ENCODE data around the gene NET1.
"Not testable (repeated sequence)": the region's sequence is repeated elsewhere in the genome, so short reads cannot be mapped to it uniquely, and the experiment has no call there.

NET1 gene

DNA sequence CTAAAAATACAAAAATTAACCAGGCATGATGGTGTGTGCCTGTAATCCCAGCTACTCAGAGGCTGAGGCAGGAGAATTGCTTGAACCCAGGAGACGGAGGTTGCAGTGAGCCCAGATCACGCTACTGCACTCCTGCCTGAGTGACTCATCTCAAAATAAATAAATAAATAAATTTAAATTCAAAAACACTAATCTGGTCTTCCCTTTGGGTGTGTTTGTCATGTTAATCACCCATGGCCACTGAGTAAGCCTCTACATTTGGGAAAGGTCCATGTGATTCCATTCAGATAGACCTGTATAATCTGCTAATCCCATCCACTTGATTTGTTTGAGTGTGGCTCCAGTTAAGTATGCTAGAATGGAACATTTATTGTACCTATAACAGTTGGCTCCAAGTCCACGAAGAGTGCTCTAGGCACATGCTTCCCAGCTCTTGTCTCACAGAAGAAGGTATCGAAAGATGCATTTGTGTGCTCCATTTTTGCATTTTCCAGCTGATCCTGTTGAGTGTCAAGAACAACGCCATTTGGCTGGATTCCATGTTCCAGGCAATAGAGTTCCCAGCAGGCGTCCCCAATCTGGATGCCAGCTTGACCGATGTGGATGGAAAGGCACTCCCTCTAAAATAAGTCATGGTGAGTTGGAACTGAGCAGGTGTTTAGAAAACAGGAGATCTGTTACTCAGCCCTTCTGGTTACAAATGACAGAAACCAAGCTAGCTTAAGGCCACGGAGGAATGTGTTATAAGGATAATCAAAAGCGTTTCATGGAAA lies 11.7 kb upstream of the NET1 start:
- no peak for DNase-seq

DNA sequence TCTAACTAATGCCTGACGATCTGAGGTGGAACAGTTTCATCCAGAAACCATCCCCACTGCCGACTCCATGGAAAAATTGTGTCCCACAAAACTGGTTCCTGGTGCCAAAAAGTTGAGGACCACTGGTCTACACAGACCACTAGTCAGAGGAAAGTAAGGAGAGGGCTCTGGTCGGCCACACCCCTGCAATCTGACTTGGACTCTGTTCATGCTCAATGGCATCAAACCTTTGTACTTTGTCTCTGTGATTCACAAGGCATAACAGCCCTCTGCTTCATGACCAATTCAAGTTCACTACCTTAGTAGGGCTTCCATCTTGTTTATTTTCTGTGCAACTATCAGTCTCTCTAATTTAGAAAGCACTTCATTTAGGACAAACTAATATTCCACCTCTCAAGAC lies 9.6 kb upstream of the NET1 start:
- DNase-seq: no peak

DNA sequence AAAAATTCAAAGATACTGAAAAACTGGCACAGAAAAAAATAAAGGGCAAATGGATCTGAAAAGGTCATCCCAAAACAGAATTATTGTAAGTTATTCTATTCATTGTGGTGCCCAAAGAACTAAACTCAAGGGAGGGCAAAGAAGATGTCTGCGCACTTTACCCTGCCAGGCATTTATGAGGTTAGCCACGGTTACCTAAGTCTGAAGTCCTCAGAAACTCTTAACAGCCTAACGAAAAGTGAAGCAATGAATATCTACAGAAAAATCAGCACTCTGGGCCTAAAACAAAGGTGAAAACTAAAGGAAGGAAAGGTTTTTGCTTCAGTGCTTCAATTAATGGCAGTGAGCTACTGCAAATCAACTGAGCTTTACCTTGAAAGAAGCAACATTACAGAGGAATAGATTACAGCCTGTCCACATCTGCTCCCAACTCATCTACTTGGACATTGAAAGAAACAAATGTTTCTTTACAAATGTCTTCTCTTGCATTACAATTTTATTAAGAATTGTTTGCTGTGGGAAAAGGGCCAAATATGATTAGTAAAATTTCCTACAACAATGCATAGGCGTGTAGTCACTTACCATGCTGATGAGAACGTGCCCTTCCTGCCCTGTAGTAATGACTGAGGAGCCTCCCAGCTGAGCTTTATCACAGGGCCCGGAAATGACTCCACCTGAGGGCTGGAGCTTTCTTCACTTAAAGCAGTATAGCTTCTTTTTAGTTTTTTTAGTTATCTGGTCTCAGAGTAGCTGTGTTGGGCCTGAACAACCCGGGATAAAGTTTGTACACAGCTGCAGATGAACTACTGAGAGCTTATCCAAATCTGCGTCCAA lies 7.9 kb upstream of the NET1 start, which contains the start of gene TUBAL3:
TUBAL3 (minus strand) TSS at position 621 of the 834 bp plus-strand sequence; CDS start at position 585, 36 bp downstream.
- DNase-seq: no peak

DNA sequence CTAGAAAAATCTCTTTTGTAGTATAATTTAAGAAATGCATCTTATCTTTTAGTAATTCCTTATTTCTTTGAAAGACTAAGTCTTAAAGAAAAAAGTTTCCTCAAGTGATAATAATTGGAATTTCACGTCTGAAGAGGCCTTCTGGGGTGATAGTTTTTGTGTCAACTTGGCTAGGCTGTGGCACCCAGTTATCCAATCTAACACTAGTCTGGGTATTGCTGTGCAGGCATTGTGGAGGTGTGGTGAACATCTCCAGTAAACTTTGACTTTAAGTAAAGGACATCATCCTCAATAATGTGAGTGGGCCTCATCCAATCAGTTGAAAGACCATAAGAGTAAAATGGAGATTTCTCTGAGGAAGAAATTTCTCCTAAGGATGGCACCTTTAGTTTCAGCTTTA lies 5.4 kb upstream of the NET1 start:
- no peak for DNase-seq

DNA sequence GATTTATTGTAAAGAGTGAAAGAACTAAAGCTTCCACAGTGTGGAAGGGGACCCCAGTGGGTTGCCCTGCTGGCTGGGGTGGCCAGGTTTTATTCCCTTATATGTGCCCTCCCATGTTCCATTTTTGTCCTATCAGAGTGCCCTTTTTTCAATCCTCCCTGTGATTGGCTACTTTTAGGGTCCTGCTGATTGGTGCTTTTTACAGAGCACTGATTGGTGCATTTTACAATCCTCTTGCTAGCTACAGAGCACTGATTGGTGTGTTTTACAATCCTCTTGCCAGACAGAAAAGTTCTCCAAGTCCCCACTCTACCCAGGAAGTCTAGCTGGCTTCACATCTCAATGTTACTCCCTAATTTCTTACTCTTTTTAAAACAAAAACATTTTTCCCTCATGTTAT lies 1.6 kb upstream of the NET1 start:
- DNase-seq: not testable (repeated sequence)

DNA sequence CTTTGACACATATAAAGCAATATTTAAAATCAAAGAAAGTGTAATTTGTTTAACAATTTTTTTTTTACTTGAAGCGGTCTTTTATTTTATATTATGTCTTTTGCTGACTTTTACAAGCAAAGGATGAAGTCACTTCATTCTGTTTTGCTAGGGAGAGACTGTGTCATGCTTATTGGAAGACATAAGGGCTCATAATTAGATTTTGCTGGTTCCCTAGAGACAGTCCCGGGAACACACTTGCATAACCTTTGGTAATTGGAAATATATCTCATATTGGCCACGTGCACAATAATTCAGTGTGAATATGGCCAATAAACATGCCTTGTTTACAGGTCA lies 448 bp upstream of the NET1 start:
- no peak for DNase-seq

DNA sequence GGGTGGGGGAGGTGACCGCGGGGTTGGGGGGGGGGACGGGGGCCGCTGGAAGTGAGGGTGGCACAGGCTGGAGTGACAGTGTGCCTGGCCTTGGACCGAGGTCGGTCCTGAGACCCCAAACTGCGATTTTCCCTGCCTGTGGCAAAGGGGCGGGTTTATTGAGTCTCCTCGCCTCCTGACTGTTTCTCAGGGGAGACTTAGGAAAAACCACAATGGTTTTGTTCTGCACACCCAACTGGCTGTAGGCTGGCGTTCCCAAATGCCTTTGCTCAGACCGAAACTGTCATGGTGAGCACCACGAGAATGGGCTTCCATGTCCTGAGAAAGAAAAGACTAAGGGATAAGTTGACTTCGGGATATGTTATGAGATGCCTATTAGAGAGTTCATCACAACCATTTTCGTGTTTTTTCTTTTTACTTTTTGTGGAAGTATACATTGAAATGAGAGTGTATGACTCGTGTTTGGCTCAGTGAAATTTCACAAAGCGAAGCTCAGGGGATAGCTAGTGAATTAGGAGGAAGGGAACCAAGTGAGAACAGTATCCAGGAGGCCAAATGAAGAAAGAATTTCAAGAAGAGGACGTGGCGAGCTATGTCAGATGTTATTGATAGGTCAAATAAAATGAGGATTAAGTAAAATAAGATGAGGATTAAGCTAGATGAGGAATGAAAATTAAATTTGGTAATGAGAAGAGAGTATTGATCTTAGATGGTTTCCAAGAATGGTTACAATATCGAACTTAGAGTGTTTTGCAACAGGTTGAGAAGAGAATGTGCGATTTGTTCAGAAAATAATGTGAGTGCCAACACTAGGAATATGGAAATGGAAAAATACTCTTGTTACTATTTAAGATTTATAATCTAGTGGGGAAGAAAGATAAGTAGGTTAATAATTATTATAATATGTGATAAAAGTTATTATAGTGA lies 918 bp downstream of the NET1 start:
- DNase-seq: no peak

DNA sequence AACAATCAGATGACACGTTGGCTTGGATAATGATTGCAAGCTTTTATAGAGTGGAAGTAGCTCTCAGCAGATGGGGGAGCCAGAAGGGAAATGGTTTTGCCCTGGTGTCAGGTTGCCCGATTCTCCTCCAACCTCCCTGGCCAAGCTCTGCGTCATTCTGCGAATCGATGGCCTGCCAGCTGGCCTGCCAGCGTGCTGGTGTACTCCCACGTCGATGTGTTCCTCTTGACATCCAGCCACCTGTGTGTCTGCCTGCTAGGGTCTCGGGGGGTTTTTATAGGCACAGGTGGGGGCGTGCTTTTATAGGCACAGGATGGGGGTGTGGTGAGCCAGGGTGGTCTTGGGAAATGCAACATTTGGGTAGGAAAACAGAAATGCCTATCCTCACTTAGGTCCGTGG lies 4.6 kb downstream of the NET1 start:
- DNase-seq: no peak

DNA sequence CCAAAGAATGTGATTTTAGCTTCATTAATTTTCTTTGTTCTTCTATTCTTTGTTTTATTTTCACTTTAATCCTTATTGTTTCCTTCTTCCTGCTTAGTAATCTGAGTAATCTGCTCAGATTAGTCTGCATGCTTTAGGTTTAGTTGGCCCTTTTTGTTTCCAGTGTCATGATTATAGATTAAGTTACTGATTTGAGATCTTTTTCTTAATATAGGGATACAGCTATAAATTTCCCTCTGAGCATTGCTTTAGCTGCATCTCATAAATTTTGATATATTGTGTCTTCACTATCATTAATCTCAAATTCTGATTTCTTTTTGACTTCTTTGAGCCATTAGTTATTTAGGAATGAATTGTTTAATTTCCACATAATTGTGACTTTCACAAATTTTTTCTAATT lies 6.2 kb downstream of the NET1 start:
- DNase-seq: no peak

DNA sequence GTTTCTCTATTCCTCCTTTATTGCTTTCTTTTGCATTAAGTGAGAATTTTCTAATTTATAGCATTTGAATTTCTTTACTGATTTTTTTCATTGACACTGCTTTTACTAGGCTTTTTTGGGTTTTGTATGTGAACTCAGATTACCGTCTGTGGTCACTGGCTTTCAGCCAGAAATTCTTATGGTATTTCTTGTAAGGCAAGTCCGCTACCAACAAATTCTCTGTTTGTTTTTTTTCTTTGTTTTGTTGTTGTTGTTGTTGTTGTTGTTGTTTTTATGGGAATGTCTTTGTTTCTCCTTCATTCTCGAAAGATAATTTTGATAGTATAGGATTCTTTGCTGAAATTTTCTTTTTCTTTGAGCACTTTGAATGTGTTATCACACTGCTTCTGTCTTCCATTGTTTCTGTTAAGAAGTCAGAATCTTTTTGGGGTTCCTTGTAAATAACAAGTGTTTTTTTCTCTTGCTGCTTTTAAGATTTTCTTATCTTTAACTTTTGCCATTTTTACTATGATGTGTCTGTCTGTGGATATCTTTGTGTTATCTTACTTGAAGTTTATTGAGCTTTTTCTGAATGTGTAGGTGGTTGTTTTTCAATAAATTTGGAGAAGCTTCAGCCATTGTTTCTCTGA lies 7.2 kb downstream of the NET1 start:
- DNase-seq: no peak

DNA sequence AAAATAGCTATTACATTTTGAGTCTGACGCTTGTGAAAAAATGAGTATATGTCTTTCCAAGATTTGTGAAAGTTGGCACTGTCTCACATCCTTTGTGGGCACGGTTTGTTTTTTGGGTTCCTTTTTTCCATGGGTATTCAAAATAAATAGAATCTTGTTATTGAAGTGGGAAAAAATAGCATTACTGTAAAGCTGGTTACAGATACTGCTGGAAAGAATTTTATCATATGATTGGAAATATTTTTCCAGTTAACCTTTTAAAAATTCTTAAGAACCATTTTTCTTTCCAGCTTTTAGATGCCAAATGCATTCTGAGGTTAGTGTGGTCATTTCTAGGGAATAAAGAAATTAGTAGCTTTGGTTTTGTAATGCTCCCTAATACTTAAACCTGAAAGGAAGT lies 11.4 kb downstream of the NET1 start:
- no peak for DNase-seq

DNA sequence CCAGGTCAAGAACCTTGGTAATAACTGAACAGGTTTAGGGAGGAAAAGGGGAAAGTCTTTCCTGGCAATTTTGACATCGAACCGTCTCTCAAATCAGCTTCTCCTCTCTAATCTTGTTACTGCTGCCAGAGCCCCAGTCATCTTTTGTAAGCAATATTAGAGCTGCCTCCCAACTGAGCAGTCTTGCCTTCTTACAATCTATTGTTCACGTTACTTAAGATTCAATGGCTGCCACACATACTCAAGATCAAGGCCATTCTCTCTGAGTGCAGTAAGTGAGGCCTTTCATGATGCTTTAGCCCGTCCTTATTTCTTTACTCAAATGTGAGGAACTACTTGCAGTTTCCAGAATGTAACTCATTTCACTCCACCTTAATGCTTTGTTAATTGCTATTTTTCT lies 12.4 kb downstream of the NET1 start:
- no peak for DNase-seq

DNA sequence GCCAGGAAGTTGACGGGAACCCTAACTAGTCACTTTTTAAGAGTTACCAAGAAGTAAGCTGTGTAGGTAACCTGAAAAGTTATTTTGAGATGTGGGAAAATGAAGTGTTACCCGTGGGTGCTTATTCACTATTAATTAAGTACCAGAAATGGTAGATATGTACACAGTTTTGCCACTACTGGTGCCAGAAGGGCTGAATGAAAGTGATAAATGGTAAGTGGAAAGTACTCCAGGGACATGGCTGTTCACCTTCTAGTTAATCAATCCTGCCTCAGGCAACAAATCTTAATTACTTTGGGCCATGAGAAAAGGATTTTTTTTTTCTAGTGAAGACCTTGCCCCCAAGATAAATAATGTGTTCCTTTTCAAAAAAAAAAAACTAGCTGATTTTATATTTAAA lies 15.8 kb downstream of the NET1 start:
- no peak for DNase-seq

DNA sequence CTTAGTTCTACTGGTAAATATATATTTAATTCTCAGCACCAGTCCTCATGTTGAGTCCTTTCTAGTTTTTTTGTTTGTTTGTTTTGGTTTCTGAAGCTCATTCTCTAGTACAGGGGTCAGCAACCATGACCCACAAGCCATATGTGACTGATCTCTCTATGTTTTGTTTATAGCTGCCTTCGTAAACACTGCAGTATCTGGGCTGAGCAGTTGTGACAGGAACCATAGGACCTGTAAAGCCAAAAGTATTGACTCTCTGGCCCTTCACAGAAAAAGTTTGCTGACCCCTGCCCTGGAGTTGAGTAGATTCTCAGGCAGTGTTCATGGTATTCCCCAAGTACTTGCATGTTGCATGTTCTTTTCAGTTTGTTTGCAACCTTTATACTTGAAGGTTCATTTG lies 20.8 kb downstream of the NET1 start:
- no peak for DNase-seq

DNA sequence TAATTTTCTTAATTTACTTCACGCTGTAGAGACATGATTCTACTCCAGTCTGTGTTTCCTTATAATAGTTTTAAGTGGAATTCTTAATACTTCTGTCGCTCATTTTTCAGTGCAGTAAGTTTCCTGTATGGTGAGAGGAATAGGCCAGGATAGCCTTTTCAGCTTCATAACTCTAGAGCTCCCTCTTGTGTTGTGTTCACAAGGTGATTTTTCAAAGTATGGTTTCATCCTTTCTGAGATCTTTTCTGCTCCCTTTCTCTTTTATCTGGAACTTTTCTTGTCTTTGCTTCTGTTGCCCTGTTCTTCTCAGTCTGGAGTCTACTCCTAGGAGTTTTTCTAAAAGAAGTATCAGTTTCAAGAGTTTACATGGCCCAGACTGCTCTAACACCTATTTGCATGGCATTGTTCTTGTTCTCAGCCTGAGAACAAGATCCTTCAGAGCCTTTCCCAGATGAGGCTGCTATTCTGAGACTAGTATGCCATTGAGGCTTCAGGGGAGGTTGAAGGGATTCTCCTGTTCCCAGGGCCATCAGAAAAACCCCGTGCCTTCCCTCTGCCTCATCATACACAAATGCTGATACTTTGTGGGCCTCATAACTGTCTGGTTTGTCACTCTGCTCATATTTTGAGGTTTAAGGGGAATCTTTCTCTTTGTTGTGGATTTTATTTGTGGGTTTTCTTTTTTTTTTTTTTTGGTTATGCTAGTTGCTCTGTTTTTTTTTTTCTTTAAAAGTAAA lies 21.8 kb downstream of the NET1 start:
- DNase-seq: no peak

DNA sequence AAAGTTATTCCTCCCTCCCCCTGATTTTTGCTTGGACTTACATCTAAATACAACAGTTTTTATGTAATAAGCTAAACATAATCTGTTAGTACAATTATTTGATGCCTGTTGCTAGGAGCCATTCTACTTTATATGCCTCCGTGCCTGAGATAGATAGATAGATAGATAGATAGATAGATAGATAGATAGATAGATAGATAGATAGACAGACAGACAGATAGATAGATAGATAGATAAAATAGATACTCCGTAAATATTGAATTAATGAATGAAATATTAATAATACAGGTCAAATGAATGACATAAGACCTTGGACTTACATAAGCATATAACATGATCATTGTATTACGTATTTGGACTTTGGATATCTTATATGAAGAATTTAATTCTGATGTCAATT lies 23.0 kb downstream of the NET1 start:
- DNase-seq: no peak

DNA sequence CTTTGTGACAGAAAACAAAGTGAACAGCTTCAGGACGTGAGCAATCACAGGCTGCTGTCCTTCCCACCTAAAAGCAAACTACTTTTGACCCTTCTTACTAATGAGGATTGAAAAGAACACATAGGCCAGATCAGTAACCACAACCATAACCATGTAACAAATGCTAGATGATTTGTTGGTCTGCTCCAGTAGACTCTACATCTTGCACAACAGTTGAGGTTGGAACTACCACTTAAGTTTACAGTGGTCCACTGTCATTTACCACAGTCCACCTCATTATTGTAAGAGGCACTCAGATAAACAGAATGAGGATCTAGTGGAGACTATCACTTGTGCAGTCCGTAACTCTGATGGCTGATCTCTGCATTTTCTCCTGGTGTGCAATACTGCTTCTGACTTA lies 27.8 kb downstream of the NET1 start:
- no peak for DNase-seq

DNA sequence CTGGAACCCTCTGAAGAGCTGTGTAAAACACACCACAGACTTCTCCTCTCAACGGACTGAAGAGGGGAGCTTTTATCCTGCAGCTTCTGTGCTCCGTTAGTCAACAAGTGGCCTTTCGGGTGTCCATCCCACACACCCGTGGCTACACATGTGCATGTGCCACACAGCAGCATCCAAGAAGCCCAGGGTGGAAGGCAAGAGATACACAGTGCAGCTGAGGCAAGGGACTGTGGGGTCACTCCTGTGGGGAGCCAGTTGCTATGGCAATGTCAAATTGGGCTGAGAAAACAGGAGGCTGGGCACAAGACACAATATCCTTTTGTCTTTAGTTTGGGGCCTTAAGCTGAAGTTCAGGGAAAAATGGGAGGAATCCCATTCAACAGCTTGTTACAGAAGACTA lies 28.7 kb downstream of the NET1 start:
- DNase-seq: no peak

DNA sequence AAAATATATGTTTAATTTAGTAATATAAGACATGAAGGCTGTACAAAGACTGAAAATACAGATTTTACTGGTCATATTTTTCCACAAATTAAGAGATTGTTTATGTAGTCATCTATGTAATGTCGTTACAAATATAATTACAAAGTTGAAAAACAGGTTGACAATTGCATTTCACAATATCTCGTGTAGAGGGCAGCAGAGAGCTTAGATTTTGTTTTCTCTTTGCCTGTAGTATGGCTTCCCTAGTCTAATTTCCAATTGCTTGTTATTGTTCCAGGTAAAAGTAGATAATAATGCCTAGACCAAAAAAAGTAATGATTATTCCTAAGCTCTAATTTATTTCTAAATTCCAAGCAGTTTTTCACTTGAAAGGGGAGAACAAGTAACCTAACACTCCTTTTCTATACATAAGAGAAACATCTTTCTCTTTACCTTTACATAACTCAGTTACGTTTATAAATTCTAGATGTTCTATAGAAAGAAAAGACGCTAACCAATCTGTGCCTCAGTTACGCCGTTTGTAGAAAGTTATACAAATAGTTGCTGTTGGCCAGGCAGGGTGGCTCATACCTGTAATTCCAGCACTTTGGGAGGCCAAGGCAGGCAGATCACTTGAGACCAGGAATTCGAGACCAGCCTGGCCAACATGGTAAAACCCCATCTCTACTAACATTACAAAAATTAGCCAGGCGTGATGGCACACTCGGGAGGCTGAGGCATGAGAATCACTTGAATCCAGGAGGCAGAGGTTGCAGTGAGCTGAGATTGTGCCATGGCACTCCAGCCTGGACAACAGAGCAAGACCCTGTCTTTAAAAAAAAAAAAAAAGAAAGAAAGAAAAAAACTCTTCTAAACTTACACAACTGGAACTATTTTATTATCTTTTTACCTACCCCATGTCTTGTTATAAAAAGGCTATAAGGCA lies 30.0 kb downstream of the NET1 start:
- DNase-seq: peak; percentile 26

DNA sequence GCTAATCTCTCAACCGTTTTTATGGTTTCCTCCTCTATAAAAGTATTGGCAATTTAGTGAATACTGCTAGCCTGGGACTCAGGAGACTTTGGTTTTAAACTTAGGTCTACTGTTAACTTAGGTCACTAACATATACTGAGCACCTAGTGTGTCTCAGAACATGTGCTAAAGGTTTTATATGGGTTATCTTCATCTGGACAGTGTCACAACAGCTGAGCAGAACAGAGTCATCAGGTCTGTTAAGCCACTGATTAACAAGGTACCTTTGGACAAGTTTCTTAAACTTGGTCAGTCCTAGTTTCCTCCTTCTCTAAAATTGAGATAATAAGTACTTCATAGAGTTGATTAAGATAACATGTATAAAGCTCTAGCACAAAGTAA lies 30.6 kb downstream of the NET1 start:
- no peak for DNase-seq

DNA sequence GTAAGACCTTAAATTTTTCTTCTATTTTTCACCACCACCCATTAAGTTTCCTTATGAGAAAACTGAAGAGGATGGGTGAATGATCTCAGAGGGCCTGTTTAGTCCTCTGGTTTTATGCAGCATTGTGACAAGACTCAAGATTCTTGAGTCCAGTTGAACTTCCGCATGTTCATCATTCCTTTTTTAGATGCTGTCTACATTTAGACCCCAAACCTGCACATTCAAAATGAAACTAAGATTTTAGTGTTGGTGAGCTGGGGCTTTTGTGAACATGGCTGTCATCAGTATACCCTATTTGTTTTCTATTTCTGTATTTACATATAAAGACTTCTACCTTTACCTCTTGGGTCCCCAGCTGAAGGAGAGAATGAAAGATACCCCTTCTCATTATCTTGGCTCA lies 31.1 kb downstream of the NET1 start:
- DNase-seq: no peak

Data from activated gamma-delta T cell treated with Interleukin-2 at 50 U/mL for 16 hours (primary cell).